Esophagus muscularis mucosa (tissue), 3 donors: ENCODE measurements around the gene KLKB1.

Source experiments
- EP300 ChIP-seq: sonication (generic); formaldehyde crosslinking; IDR thresholded peaks from one replicate; pipeline ENCODE4 v1.6.1; 2017; ENCODE audit warnings: antibody characterized with exemption
- TF ChIP-seq, protein P1 (sequence below), 3 experiments: fragments of 200-600 bp in 2 of 3; fragments of 450-650 bp in 1 of 3; sonication (generic) in 2 of 3; IDR thresholded peaks; one replicate each; pipeline ENCODE4 v1.5.1; 2017 to 2019; ENCODE audit warnings: antibody characterized with exemption in 3 of 3, mild to moderate bottlenecking in 2 of 3, moderate library complexity in 1 of 3

- TF ChIP-seq, protein P1, sequence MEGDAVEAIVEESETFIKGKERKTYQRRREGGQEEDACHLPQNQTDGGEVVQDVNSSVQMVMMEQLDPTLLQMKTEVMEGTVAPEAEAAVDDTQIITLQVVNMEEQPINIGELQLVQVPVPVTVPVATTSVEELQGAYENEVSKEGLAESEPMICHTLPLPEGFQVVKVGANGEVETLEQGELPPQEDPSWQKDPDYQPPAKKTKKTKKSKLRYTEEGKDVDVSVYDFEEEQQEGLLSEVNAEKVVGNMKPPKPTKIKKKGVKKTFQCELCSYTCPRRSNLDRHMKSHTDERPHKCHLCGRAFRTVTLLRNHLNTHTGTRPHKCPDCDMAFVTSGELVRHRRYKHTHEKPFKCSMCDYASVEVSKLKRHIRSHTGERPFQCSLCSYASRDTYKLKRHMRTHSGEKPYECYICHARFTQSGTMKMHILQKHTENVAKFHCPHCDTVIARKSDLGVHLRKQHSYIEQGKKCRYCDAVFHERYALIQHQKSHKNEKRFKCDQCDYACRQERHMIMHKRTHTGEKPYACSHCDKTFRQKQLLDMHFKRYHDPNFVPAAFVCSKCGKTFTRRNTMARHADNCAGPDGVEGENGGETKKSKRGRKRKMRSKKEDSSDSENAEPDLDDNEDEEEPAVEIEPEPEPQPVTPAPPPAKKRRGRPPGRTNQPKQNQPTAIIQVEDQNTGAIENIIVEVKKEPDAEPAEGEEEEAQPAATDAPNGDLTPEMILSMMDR (IDR thresholded peaks at IDR 0.05): no peak
- TF ChIP-seq EP300: no peak
These were observed 38.7 kb downstream of the KLKB1 start, which contains the start of gene F11 for GRCh38 chr4:186265683-186266652.
